ENCODE results near the gene DAB1. TPM values are rescaled to one million over a fixed set of nuclear protein-coding genes. Genes with fewer than 3 reads are reported as not detected.

The DAB1 gene
- total RNA-seq, 2 donors from 2014 or later: 78.3 to 118 TPM

GRCh38 chr1:57294177-57294576 is 129.7 kb downstream of the DAB1 start:
- intact Hi-C loops (cut with DNase I): no loop called here
- no peak for DNase-seq (ENCODE audit: low spot score)

DNA sequence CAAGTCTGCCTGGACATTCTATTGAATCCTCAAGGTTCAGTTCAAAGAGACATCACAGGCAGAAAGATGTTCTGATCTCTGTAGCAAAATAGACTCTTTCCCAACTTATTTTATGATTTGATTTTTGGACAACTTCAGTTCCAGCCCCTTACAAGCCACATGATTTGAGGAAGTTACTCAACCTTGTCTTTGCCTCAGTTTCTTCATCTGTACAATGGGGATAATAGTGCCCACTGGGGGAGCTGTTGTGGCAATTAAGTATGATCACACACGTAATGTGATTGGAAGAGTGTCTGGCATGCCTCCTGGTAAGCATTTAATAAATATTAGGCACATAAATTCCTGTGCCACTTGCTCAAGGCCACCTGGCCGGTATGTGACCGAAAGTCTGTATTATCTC is 130.6 kb downstream of the DAB1 start:
- intact Hi-C loops (cut with DNase I): no loop called here
- no peak for DNase-seq (ENCODE audit: low spot score)

GRCh38 chr1:57289781-57290180 is 134.1 kb downstream of the DAB1 start:
- intact Hi-C loops (cut with DNase I): no loop called here
- no peak for DNase-seq (ENCODE audit: low spot score)

- DNase-seq (ENCODE audit: low spot score): no peak
- intact Hi-C loops (cut with DNase I): no loop called here
Observed at GRCh38 chr1:57285992-57286391, 137.9 kb downstream of the DAB1 start.

GRCh38 chr1:57282411-57282810 is 141.4 kb downstream of the DAB1 start:
- intact Hi-C loops (cut with DNase I): no loop called here
- DNase-seq (ENCODE audit: low spot score): no peak

GRCh38 chr1:57281324-57281723 is 142.5 kb downstream of the DAB1 start:
- intact Hi-C loops (cut with DNase I): no loop called here
- no peak for DNase-seq (ENCODE audit: low spot score)

DNA sequence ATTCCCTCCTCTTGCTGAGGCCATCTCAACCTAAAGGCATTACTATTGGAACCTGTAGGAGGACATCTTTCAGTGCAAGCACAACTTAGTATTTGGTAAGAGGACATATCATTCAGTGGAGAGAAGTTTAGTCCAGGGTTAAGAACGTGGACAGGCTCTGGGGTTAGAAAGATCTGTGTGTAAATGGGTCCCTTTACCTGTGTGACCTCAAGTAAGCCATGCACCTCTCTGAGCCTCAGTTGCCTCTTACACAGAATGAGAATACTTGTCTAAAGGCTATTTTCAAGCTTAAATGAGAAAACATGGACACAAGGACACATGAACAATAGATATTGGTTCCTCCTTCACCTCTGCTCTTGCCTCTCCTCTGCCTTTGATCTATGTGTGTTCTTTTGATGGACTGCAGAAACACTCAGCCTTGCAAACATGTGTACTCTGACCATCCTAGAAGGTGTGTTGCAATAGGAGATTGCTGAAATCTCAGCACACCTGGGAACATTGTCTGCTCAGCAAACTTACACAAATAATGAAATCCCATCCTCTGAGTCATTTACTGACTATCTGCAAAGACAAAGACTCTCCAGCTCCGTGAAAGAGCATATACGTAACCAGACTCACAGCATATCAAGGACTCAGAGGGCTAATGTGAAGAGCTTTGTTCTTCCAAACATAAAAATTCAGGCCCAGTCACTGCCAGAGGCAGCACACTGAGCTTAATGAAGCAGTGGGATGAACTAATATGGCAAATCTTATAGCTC is 143.8 kb downstream of the DAB1 start:
- no peak for DNase-seq (ENCODE audit: low spot score)

GRCh38 chr1:57278558-57278957 is 145.3 kb downstream of the DAB1 start:
- intact Hi-C loops (cut with DNase I): no loop called here
- DNase-seq (ENCODE audit: low spot score): no peak

More for the DNA sequence above, 143.8 kb downstream of the DAB1 start:
- intact Hi-C loops (cut with DNase I): no loop called here

GRCh38 chr1:57277681-57278080 is 146.2 kb downstream of the DAB1 start:
- no peak for DNase-seq (ENCODE audit: low spot score)
- intact Hi-C loops (cut with DNase I): no loop called here

- intact Hi-C loops (cut with DNase I): no loop called here
- DNase-seq (ENCODE audit: low spot score): no peak
Observed at GRCh38 chr1:57276918-57277317, 146.9 kb downstream of the DAB1 start.

DNA sequence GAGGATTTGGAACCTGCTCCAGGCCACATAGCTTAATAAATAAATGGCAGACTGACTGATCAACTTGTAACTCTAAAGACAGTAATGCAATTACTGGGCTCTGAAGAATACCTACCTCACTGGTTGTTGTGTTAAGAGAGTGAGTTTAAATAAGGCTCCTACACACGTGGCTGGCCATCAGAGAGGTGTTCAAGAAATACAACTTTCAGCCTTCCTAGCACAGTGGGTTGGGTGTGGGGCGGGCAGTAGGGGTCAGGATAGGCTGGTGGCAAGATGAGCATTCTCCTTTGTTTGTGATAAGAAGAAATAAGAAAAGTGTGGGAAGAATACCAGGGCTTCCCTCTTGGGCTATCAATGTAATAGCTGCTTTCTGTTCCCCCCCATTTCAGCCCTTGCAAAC is 151.3 kb downstream of the DAB1 start:
- no peak for DNase-seq (ENCODE audit: low spot score)
- intact Hi-C loops (cut with DNase I): no loop called here

DNA sequence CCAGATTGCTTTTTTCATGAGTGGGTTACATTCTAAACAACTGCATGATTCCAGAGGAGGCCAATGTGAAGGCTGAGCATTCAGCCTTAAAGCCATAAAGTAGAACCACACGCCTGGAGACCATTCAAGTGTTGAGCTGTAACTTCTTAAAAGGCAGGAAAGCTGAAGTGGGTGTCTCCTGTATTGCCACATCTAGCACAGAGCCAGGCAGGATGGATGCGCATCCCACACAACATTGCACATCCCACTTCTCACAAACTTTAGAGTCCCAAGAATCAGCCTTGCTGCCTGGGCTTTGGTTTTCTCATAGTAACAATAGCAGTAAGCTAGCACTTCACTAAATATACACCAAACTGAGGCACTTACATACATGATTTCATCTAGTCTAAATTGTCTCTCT is 151.7 kb downstream of the DAB1 start:
- DNase-seq (ENCODE audit: low spot score): no peak
- intact Hi-C loops (cut with DNase I): no loop called here

DNA sequence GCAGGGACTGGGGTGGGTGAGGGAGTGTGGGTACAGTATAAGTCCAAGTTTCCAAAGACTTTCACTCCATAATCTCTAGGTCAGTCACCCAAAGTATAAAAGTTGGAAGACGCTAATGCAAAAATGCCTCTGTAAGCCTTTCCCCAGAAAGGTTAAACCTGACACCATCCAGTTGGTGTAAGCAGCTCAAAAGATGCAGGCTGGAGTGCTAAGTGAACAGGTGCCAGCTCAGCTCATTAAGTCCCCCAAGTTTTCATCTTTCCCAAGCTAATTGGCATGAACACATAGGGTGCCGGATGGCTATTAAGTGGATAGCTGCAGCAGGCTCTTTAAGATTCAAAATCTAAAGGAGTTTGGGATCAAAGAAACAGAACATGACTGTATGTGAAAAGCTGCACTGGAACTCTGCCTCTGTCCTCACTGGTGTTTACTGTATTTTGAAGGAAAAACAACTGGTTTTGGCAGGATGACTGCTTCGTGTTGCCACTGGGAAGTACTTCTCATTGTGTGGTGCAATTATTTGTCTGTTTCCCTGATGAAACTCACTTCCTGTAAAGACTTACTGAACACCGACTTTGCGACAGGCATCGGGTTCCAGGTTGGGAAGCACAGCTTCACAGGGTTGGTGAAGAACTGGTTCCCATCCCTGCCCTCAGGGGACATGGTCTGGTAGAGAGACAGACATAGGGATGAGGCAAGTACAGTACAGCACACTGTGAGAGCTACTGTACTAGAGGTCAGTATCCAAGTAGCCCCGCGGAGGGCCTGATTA is 152.7 kb downstream of the DAB1 start:
- no peak for DNase-seq (ENCODE audit: low spot score)
- intact Hi-C loops (cut with DNase I): no loop called here

DNA sequence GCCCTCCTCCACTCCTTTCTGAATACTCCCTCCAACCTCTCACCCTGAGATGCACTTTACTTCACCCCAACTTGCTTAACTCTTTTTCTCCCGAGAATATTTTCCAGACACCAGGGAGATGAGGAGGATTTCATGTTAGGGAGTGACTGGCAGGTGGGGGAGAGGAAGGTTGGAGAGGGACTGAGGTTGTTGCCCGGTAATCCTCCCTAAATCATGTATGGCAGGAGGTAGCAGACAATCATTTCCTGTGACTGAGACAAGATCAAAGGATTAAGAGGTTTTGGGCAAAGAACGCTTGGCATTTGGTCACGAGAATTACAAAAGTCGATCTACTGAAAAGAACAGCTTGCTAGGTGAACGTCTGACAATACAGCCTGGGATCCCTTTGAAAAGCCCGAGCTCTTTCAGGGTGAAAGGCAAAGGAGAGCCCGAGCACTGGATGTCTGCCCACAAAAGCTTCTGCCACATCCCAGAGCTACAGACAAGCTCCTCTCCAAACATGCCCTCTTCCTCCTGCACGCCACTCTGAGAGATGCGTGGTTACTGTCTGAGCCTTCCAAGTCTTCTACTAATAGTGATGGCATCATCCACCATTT is 154.1 kb downstream of the DAB1 start:
- no peak for DNase-seq (ENCODE audit: low spot score)
- intact Hi-C loops (cut with DNase I): no loop called here

DNA sequence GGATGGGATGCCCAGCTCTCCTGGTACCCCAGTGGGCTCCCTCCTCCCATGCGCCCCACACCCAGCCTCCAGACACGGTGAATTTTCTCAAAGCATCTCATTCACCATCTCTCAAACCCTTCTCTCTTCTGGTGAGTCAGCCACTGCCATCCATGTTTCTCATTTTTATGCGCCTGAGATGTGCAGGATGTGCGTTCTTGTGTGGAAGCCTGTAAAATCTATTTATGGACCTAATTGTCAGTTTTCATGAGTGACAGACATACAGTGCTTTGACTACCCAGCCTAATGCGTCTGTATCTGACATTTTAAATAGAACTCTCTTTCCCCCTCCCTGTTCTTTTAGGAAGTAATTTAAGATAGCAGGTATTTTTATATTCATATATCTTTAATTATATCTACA is 158.8 kb downstream of the DAB1 start:
- intact Hi-C loops (cut with DNase I): no loop called here
- DNase-seq (ENCODE audit: low spot score): no peak

DNA sequence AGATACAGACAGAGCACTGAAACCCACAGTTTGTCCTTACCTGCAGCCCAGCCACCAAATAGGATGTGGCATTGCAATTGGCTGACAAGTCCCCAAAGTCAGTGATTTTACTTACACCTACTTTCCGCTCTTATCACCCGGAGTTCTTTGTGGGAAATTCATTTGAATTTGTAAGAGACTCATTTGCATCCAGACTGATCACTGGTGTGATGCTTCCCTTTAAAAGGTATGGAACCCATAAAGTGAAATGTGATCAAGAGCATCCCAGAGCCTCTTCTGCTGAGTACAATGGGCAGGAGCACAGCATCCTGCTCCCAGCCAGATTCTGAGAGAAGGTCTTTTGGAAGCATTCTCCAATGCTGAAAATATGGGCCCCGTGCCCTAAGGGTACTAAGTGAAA is 161.4 kb downstream of the DAB1 start:
- DNase-seq (ENCODE audit: low spot score): no peak
- intact Hi-C loops (cut with DNase I): no loop called here

DNA sequence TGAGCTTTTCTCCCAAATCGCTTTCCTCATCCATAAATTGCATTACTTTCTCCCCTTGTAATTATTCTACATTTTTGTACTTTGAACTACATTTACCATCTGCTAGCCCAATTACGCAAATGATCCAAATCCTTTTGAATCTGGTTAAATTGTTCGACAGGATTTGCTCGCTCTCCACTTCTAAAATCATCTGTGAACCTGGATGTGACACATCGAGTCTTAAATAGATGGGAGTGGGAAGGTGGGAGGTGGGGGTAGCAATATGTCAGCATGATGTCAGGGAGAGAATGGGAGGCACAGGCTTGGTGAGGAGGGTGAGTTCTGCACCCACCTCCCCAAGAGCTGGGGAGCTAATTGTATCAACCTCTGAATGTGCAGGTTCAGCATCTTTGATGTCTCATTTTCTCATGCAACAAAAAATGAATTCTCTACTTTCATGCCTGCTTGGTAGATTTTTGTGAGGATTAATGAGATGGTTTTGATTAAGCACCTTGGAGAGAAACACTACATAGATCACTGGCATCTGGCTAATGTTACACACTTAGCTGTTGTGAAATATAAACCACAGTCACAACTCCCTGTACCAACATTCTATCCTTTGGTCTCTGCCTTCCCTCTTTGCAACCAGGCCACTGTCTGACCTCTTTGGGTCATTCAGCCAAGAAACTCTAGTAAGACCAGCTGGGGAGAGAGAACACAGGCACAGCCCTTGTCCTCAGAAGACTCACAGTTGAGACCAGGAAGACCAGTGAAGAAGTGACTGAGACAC is 165.1 kb downstream of the DAB1 start:
- no peak for DNase-seq (ENCODE audit: low spot score)
- intact Hi-C loops (cut with DNase I): no loop called here

DNA sequence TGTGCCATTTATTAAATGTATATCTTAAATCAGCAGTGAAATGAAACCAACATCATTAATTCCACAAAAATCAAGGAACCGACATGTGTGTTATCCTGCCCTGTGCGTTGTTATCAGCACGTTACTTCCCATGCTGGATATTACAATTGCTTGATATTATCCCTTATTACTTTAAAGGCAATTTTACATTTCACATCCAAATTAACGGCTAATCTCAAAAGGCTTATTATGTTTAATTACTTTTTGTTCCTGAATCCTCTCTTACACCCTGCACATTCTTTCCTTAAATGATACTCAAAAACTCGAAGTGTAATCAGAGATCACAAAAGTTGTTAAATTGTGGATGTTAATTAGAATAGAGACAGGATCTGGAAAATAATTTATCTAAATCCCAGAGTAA is 167.9 kb downstream of the DAB1 start:
- no peak for DNase-seq (ENCODE audit: low spot score)
- intact Hi-C loops (cut with DNase I): no loop called here

DNA sequence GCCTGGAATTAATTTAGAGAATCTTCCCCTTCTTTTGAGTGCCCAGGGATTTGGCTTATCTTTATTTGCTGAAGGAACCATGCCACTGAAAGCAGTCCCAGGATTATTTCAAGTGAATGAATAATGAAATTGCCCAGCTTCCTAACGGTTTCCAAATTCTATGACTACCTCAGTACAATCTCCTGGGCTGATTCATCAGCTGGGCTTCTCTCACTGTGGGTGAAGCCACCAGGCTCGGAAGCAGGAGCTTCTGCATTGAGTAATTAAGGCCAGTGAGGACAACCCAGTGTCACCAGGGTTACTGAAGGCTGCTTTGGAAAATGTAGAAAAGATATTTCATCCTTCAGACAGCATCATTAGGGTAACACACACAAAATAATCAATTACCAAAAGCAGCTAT is 169.8 kb downstream of the DAB1 start:
- DNase-seq (ENCODE audit: low spot score): no peak
- intact Hi-C loops (cut with DNase I): no loop called here
